AG04449 (cell line): ENCODE data around the gene ZNF619.

ENCODE experiments used
- CTCF ChIA-PET: fragments of 350-600 bp; formaldehyde crosslinking; extraction: SDS; loops from one replicate; lab custom pipeline; 2021; ENCODE audit warnings: antibody characterized with exemption; lab: Yijun Ruan, JAX
- POLR2A ChIA-PET: fragments of 400-600, 350-600 bp; formaldehyde crosslinking; extraction: SDS; loops from one replicate; lab custom pipeline; 2020; ENCODE audit warnings: antibody characterized with exemption, inconsistent platforms; lab: Yijun Ruan, JAX
- DNase-seq: peaks from one replicate; pipeline ENCODE4 v3.0.0-alpha.2; 2010; ENCODE audit warnings: low read depth, low spot score
- H3K4me3 ChIP-seq: 2 replicates; pipeline ENCODE4 v1.5.1; 2011; ENCODE audit warnings: low read depth, mild to moderate bottlenecking, control low read depth, low read length
- TF ChIP-seq, protein P1 (sequence below): IDR thresholded peaks from one replicate; pipeline ENCODE4 v1.5.1; 2011; ENCODE audit warnings: mild to moderate bottlenecking, moderate library complexity, low read length, control low read depth, inconsistent platforms; ENCODE audit not compliant: insufficient read depth; ENCODE audit errors: missing control alignments

ZNF619 gene

DNA sequence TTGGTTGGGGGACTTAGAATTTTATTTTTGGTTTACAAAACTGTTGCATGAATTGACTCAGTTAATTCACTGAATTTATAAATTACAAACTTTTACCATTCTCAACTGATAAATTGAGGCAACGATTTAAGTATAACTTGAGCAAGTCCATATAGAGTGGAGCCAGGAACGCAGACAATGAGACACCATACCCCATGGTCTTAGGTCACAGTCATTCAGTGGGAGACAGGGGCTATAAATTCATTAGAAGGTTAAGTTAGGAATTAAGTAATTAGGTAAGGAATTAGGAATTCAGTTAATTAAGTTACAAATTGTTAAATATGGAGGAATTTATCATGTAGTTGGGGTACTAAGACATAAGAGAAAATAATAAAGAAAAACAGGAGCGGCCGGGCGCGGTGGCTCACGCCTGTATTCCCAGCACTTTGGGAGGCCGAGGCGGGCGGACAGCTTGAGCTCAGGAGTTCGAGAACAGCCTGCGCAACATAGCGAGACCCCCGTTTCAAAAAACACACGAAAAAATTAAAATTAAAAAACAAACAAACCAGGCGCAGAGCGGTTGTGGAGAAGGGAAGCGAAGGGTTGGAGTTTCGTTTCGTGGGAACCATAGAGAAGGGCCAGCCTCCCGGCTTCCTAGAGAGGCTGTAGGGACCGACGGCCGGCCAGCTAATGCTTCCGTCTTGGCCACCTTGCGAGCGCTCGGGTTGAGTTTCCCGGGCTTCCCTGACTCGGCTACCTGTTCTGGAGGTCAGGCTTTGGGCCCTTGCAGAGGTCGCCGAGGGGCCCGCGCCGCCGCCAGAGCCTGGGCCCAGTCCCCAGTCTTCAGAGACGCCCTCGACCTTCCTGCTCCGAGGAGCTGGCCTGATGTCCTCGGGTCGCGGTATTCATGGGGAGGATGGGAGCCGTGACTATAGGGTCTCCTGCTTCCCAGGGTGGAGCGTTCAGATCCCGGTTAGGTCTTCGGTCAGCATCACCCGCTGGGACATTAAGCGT is at the start of gene ZNF619:
Gene ZNF619 (plus strand): TSS at position 645 of the 993 bp plus-strand sequence. CDS start 858 bp downstream, outside the sequence.
- DNase-seq = no peak
- ChIA-PET POLR2A (interaction anchor here (1.2 to 1.6 kb wide), 3 partner anchors 17 to 47 kb away, joined by 4 to 5 read pairs (median 5); partner anchors contain the start of genes RPL14 and ZNF621), CTCF (interaction anchor here (1.2 kb wide), 1 partner anchor 24 kb away, joined by 3 read pairs; no protein-coding TSS in a partner anchor)
- H3K4me3 ChIP-seq = peak within 1 kb of the TSS; percentile 82
- TF ChIP-seq, protein P1, sequence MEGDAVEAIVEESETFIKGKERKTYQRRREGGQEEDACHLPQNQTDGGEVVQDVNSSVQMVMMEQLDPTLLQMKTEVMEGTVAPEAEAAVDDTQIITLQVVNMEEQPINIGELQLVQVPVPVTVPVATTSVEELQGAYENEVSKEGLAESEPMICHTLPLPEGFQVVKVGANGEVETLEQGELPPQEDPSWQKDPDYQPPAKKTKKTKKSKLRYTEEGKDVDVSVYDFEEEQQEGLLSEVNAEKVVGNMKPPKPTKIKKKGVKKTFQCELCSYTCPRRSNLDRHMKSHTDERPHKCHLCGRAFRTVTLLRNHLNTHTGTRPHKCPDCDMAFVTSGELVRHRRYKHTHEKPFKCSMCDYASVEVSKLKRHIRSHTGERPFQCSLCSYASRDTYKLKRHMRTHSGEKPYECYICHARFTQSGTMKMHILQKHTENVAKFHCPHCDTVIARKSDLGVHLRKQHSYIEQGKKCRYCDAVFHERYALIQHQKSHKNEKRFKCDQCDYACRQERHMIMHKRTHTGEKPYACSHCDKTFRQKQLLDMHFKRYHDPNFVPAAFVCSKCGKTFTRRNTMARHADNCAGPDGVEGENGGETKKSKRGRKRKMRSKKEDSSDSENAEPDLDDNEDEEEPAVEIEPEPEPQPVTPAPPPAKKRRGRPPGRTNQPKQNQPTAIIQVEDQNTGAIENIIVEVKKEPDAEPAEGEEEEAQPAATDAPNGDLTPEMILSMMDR = no peak

DNA sequence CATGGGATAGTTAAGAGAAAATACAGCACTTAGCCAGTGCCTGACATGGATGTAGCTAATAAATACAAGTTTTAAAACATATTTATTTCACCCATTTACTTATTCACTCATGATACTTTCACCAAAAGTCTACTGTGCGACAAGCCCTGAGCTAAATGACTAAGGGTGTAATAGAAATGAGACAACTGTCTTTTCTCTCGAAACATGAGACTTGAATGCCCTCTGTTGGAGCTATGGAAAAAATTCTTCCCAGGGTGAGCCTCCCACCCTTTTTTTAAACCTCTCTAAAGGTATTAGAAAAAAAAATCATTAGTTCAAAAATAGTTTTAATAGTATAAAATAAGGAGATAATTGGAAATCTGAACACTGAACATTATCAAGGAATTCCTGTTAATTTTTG is 44.1 kb upstream of the ZNF619 start:
- TF ChIP-seq, protein P1 = no peak
- no peak for DNase-seq
- CTCF ChIA-PET = no interaction called here
- H3K4me3 ChIP-seq = no peak overlapping the region
- POLR2A ChIA-PET = no interaction called here

DNA sequence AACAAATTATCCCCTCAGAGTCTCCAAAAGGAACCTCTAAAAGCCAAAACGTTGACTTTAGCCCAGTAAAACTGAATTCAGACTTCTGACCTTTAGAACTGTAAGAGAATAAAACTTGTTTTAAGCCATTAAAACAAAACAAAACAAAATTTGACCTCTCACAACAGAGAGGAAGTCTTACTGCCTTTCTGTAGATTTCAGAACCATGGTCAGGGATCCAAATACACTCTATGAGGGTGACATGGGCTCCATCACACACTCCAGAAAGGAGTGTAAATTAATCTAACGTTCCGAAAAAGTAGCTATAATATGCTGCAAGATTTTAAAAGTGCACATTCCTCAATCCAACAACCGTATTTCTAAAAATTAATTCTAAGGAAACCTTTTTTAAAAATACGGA is 39.0 kb upstream of the ZNF619 start:
- DNase-seq = no peak
- ChIA-PET POLR2A (no interaction called here), CTCF (no interaction called here)
- no peak overlapping the region for H3K4me3 ChIP-seq
- TF ChIP-seq, protein P1 = no peak

DNA sequence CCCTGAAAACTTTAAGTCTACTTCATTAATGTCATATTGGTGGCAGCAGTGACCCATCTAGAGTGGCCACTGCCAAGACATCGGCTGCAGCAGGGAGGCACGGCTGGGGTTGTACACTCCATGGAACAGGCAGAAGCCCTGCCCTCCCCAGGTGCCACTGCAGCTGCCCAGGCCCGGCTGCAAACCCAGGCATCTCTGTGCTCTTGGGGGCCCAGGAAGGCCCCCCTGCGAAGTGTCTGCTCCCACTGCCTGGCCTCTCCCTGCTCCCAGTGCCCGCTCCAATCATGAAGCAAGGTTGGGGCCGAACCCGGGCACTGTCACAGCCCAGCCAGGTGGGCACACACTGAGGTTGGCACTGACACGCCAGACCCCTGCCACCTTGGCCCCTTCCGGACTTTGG is 31.9 kb upstream of the ZNF619 start:
- H3K4me3 ChIP-seq = no peak overlapping the region
- POLR2A ChIA-PET = no interaction called here
- CTCF ChIA-PET = no interaction called here
- TF ChIP-seq, protein P1 = no peak
- DNase-seq = no peak

DNA sequence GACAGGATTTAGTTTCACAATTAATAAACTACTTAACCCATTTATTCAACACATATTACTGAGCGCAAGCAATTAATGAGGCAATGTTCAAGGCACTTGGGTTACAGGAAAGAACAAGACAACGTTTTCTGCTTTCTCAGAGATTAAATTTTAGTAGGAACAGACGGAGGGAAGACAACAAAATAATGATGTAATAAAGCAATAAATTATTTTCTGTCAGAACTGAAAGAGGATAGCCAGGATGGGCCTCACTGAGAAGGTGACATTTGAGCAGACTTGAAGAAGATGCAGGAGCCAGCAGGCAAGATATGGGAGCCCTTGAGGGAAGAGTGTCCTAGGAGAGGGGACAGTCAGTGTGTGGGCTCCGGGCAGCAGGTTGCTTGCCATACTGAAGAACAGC is 31.0 kb upstream of the ZNF619 start:
- POLR2A ChIA-PET = no interaction called here
- TF ChIP-seq, protein P1 = no peak
- no peak for DNase-seq
- CTCF ChIA-PET = no interaction called here
- no peak overlapping the region for H3K4me3 ChIP-seq

DNA sequence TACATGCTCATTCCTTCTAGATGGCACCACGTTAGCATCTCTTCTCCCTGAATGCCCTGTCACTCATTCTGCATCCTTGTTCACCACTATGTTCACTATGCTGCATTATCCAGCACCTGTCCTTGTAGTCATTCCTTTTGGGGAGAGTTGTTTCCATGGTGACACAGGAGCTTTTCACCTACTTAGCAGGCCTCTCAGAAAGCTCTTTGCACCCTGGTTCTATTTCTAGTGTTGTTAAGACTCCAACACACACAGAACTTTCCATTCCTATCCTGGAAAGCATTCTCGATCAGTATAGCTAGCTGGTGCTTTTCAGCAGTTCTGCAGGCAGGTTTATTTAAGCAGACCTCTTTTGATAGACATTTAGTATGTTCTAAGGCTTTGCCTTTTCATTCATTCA is 26.5 kb upstream of the ZNF619 start:
- POLR2A ChIA-PET = no interaction called here

More for the DNA sequence above, 26.5 kb upstream of the ZNF619 start:
- CTCF ChIA-PET = no interaction called here
- TF ChIP-seq, protein P1 = no peak
- no peak for DNase-seq
- H3K4me3 ChIP-seq = no peak overlapping the region
